MM.1S (cell line): ENCODE results near the gene MEGF6.

Source experiments
- DNase-seq: peaks from one replicate; pipeline ENCODE4 v3.0.0-alpha.2; 2015
- H2AFZ ChIP-seq: fragments of 300-600 bp; sonication (generic); 2 replicates; pipeline ENCODE4 v1.6.0; 2016; ENCODE audit warnings: antibody characterized with exemption, low read length
- H3F3A ChIP-seq: fragments of 300-600 bp; sonication (generic); 2 replicates; pipeline ENCODE4 v1.6.1; 2016; ENCODE audit warnings: mild to moderate bottlenecking, antibody characterized with exemption, low read length, moderate library complexity, mixed read lengths; ENCODE audit not compliant: insufficient read depth
- H3K27ac ChIP-seq: fragments of 300-600 bp; sonication (generic); 2 replicates; pipeline ENCODE4 v1.5.1; 2016; ENCODE audit warnings: mild to moderate bottlenecking, low read length
- H3K27me3 ChIP-seq: fragments of 300-600 bp; sonication (generic); replicated peaks from 2 replicates; pipeline ENCODE4 v1.6.0; 2016; ENCODE audit warnings: low read length; ENCODE audit not compliant: insufficient read depth
- H3K36me3 ChIP-seq: fragments of 300-600 bp; sonication (generic); replicated peaks from 2 replicates; pipeline ENCODE4 v1.6.1; 2016; ENCODE audit warnings: mild to moderate bottlenecking, low read length, mixed read lengths; ENCODE audit not compliant: insufficient read depth
- H3K4me1 ChIP-seq: fragments of 300-600 bp; sonication (generic); 2 replicates; pipeline ENCODE4 v1.6.1; 2016; ENCODE audit warnings: low read length, mixed read lengths
- H3K4me2 ChIP-seq: fragments of 300-600 bp; sonication (generic); 2 replicates; pipeline ENCODE4 v1.6.0; 2016; ENCODE audit warnings: low read depth, low read length
- H3K4me3 ChIP-seq: fragments of 300-600 bp; sonication (generic); 2 replicates; pipeline ENCODE4 v1.5.1; 2016; ENCODE audit warnings: low read length, mixed read lengths
- H3K79me2 ChIP-seq: fragments of 300-600 bp; sonication (generic); 2 replicates; pipeline ENCODE4 v1.6.1; 2016; ENCODE audit warnings: mixed run types, low read length, mixed read lengths
- H3K9ac ChIP-seq: fragments of 300-600 bp; sonication (generic); 2 replicates; pipeline ENCODE4 v1.6.1; 2016; ENCODE audit warnings: low read length, mixed read lengths
- H3K9me2 ChIP-seq: fragments of 300-600 bp; sonication (generic); replicated peaks from 2 replicates; pipeline ENCODE4 v1.6.1; 2016; ENCODE audit warnings: mild to moderate bottlenecking, low read length, mixed read lengths; ENCODE audit not compliant: insufficient read depth
- H3K9me3 ChIP-seq: fragments of 300-600 bp; sonication (generic); replicated peaks from 2 replicates; pipeline ENCODE4 v1.6.1; 2016; ENCODE audit warnings: mild to moderate bottlenecking, low read length, mixed read lengths; ENCODE audit not compliant: insufficient read depth
- H4K20me1 ChIP-seq: fragments of 300-600 bp; sonication (generic); 2 replicates; pipeline ENCODE4 v1.6.1; 2016; ENCODE audit warnings: mild to moderate bottlenecking, low read length, moderate library complexity, mixed read lengths; ENCODE audit not compliant: insufficient read depth
- CTCF ChIP-seq: fragments of 300-600 bp; sonication (generic); IDR thresholded peaks from 2 replicates; pipeline ENCODE4 v1.5.1; 2016; ENCODE audit warnings: antibody characterized with exemption, low read length, mixed read lengths
- EZH2 ChIP-seq: fragments of 300-600 bp; sonication (generic); optimal IDR thresholded peaks from 2 replicates; pipeline ENCODE3; 2017; ENCODE audit warnings: low read depth, mild to moderate bottlenecking, antibody characterized with exemption, low read length, mixed read lengths
- EZH2phosphoT487 ChIP-seq: fragments of 300-600 bp; sonication (generic); IDR thresholded peaks from 2 replicates; pipeline ENCODE4 v1.6.1; 2018; ENCODE audit warnings: antibody characterized with exemption, low read length

MEGF6 gene

GRCh38 chr1:3652548-3653285, 41.4 kb upstream of the MEGF6 start:
- Histone ChIP-seq H3K27ac (no peak overlapping the region), H3K79me2 (peaks cover 60% of the 10 kb centered on the region), H3K9me2 (no peaks in the 10 kb centered on the region), H4K20me1 (no peaks in the 10 kb centered on the region; the same call in 1 of the 2 replicates), H3F3A (no peaks in the 10 kb centered on the region), H3K4me2 (peak overlapping the region; percentile 61), H2AFZ (peak overlapping the region; percentile 41), H3K4me3 (peak overlapping the region; percentile 57), H3K27me3 (no peaks in the 10 kb centered on the region), H3K9me3 (no peaks in the 10 kb centered on the region), H3K4me1 (peaks cover 15% of the 10 kb centered on the region), H3K9ac (peak overlapping the region; percentile 58), H3K36me3 (no peaks in the 10 kb centered on the region)
- no peak for DNase-seq
- TF ChIP-seq EZH2phosphoT487 = no peak
- no peak for TF ChIP-seq EZH2
- TF ChIP-seq CTCF = no peak

- peak; percentile 53 for DNase-seq
- Histone ChIP-seq H3K9me2 (no peaks in the 10 kb centered on the region), H3K27me3 (no peaks in the 10 kb centered on the region), H3K4me2 (peak within 1 kb of the TSS; percentile 61), H3K9me3 (no peaks in the 10 kb centered on the region), H2AFZ (peak within 1 kb of the TSS; percentile 63), H3K9ac (peak within 1 kb of the TSS; percentile 58), H3K36me3 (no peaks in the 10 kb centered on the region), H3K27ac (no peak within 1 kb of the TSS), H3F3A (no peaks in the 10 kb centered on the region), H4K20me1 (no peaks in the 10 kb centered on the region; the same call in 1 of the 2 replicates), H3K4me3 (peak within 1 kb of the TSS; percentile 57), H3K4me1 (peaks cover 15% of the 10 kb centered on the region), H3K79me2 (peaks cover 53% of the 10 kb centered on the region)
- no peak for TF ChIP-seq EZH2phosphoT487
- no peak for TF ChIP-seq EZH2
- TF ChIP-seq CTCF = no peak
These were observed 40.7 kb upstream of the MEGF6 start, which contains the start of gene TP73 for GRCh38 chr1:3651930-3652547. Gene TP73 (plus strand): TSS chr1:3652516. CDS start chr1:3682366, 29,850 bp downstream.

- H2AFZ ChIP-seq = peak overlapping the region; percentile 63
- H3K4me1 ChIP-seq = peaks cover 15% of the 10 kb centered on the region
- peaks cover 45% of the 10 kb centered on the region for H3K79me2 ChIP-seq
- H3K9me3 ChIP-seq = no peaks in the 10 kb centered on the region
- no peaks in the 10 kb centered on the region for H3K36me3 ChIP-seq
- H3F3A ChIP-seq = no peaks in the 10 kb centered on the region
- peak overlapping the region; percentile 57 for H3K4me3 ChIP-seq
- H4K20me1 ChIP-seq = no peaks in the 10 kb centered on the region; the same call in 1 of the 2 replicates
- H3K27me3 ChIP-seq = no peaks in the 10 kb centered on the region
- DNase-seq = no peak
- no peak overlapping the region for H3K27ac ChIP-seq
- H3K9ac ChIP-seq = peak overlapping the region; percentile 40; the same call in 1 of the 2 replicates
- H3K4me2 ChIP-seq = peak overlapping the region; percentile 61
- H3K9me2 ChIP-seq = no peaks in the 10 kb centered on the region
- TF ChIP-seq EZH2 (no peak), EZH2phosphoT487 (no peak), CTCF (no peak)
These were observed 40.0 kb upstream of the MEGF6 start for GRCh38 chr1:3651026-3651929.
